GM12878 (cell line): Measurements from ENCODE around the gene UMAD1. TPM values are rescaled to one million over a fixed set of nuclear protein-coding genes. Genes with fewer than 3 reads are reported as not detected.

ENCODE experiments used
- ATAC-seq: fragments of 200-7000 bp; cut with Tn5 transposase; 3 replicates; pipeline ENCODE4 v1.9.1; 2020; ENCODE audit warnings: mild to moderate bottlenecking, moderate library complexity
- BruUV-seq: library from RNA; stranded (reverse); fragments of 400-500 nt; replicated peaks from 2 replicates; lab custom pipeline; 2021; lab: Mats Ljungman, UMichigan
- CTCF ChIA-PET: fragments of 300-600 bp; sonication (Branson Sonifier 250); formaldehyde crosslinking; extraction: SDS; loops from one replicate; lab custom pipeline; 2021; ENCODE audit warnings: inconsistent platforms; lab: Yijun Ruan, JAX
- POLR2A ChIA-PET: fragments of 350-600 bp; formaldehyde crosslinking; extraction: SDS; loops from one replicate; lab custom pipeline; 2021; ENCODE audit warnings: inconsistent platforms; lab: Charles Lee
- RAD21 ChIA-PET: fragments of 300-600 bp; sonication (Branson Sonifier 250); formaldehyde crosslinking; loops from one replicate; lab custom pipeline; 2023; ENCODE audit warnings: antibody characterized with exemption; ENCODE audit not compliant: unreplicated experiment; lab: Charles Lee
- SMC1A ChIA-PET: fragments of 300-600 bp; sonication (Branson Sonifier 250); formaldehyde crosslinking; loops from one replicate; lab custom pipeline; 2023; ENCODE audit not compliant: unreplicated experiment, uncharacterized antibody; lab: Charles Lee
- DNase-seq: peaks from one replicate; pipeline ENCODE4 v3.0.0-alpha.2; 2011; ENCODE audit warnings: low read depth, low spot score
- FAIRE-seq: peaks from 3 replicates; lab custom pipeline; 2011; peaks lifted over from hg19 to GRCh38; lab: Jason Lieb, UNC
- H2AFZ ChIP-seq: 2 replicates; pipeline ENCODE4 v1.6.0; 2011; ENCODE audit warnings: low read depth, low read length, control low read depth; ENCODE audit not compliant: control insufficient read depth
- H3K27ac ChIP-seq: 2 replicates; pipeline ENCODE4 v1.5.1; 2011; ENCODE audit warnings: control low read depth; ENCODE audit not compliant: control insufficient read depth, insufficient read depth
- H3K27me3 ChIP-seq, 2 experiments: replicated peaks in 1 of 2; 2 replicates each; pipeline versions ENCODE4 v1.6.0 to v1.6.1; 2011; ENCODE audit warnings: low read length in 1 of 2; ENCODE audit not compliant: control insufficient read depth in 2 of 2, insufficient read depth in 2 of 2
- H3K36me3 ChIP-seq, 2 experiments: 2 replicates each; pipeline ENCODE4 v1.5.1; 2011; ENCODE audit warnings: low read length in 1 of 2; ENCODE audit not compliant: control insufficient read depth in 2 of 2, insufficient read depth in 2 of 2
- H3K4me1 ChIP-seq: 2 replicates; pipeline ENCODE4 v1.6.1; 2011; ENCODE audit warnings: mild to moderate bottlenecking, low read length, moderate library complexity, mixed read lengths; ENCODE audit not compliant: control insufficient read depth, insufficient read depth
- H3K4me2 ChIP-seq: 2 replicates; pipeline ENCODE4 v1.6.0; 2011; ENCODE audit warnings: control low read depth; ENCODE audit not compliant: control insufficient read depth, insufficient read depth
- H3K4me3 ChIP-seq: fragments of 200-600 bp; sonication (generic); 2 replicates; pipeline ENCODE4 v1.5.1; 2016
- H3K79me2 ChIP-seq: 2 replicates; pipeline ENCODE4 v1.6.0; 2011; ENCODE audit warnings: low read length; ENCODE audit not compliant: control insufficient read depth, insufficient read depth
- H3K9ac ChIP-seq: 2 replicates; pipeline ENCODE4 v1.8.0; 2011; ENCODE audit warnings: low read length, control low read depth, mixed read lengths; ENCODE audit not compliant: control insufficient read depth, insufficient read depth
- H3K9me3 ChIP-seq: replicated peaks from 3 replicates; pipeline ENCODE4 v1.5.1; 2011; ENCODE audit warnings: mild to moderate bottlenecking, low read length; ENCODE audit not compliant: control insufficient read depth, insufficient read depth
- H4K20me1 ChIP-seq: 2 replicates; pipeline ENCODE4 v1.6.0; 2011; ENCODE audit not compliant: control insufficient read depth, insufficient read depth
- CBFB ChIP-seq: IDR thresholded peaks from 2 replicates; pipeline ENCODE4 v1.6.1; 2016; ENCODE audit warnings: antibody characterized with exemption, low read depth
- CBX3 ChIP-seq: fragments of 200-600 bp; sonication (generic); IDR thresholded peaks from 2 replicates; pipeline ENCODE4 v1.6.1; 2016; ENCODE audit warnings: low read depth, borderline replicate concordance
- ESRRA ChIP-seq: IDR thresholded peaks from 2 replicates; pipeline ENCODE4 v1.6.1; 2012; ENCODE audit warnings: mild to moderate bottlenecking, low read length, improper control_type of control experiment
- HDGF ChIP-seq: fragments of 450-650 bp; IDR thresholded peaks from 2 replicates; pipeline ENCODE4 v1.6.1; 2016; ENCODE audit warnings: antibody characterized with exemption
- JUNB ChIP-seq: IDR thresholded peaks from 2 replicates; pipeline ENCODE4 v1.6.1; 2016; ENCODE audit warnings: antibody characterized with exemption, mild to moderate bottlenecking
- KDM1A ChIP-seq: fragments of 200-600 bp; sonication (generic); IDR thresholded peaks from 2 replicates; pipeline ENCODE4 v1.6.1; 2016; ENCODE audit warnings: borderline replicate concordance
- MYC ChIP-seq: IDR thresholded peaks from 2 replicates; pipeline ENCODE4 v1.6.1; 2011; ENCODE audit warnings: mild to moderate bottlenecking, low read length, moderate library complexity, inconsistent platforms; ENCODE audit not compliant: insufficient read depth, insufficient replicate concordance, insufficient read length, severe bottlenecking
- NR2C1 ChIP-seq: fragments of 450-650 bp; IDR thresholded peaks from 2 replicates; pipeline ENCODE4 v1.6.1; 2017; ENCODE audit warnings: antibody characterized with exemption, mild to moderate bottlenecking, moderate library complexity
- NR2C2 ChIP-seq: IDR thresholded peaks from 2 replicates; pipeline ENCODE4 v1.6.1; 2011; ENCODE audit warnings: borderline replicate concordance, low read depth; ENCODE audit not compliant: control insufficient read depth, insufficient read length
- RELA ChIP-seq: fragments of 450-650 bp; IDR thresholded peaks from 2 replicates; pipeline ENCODE4 v1.8.0; 2014; ENCODE audit warnings: borderline replicate concordance; ENCODE audit not compliant: partially characterized antibody
- REST ChIP-seq: IDR thresholded peaks from 2 replicates; pipeline ENCODE4 v1.6.1; 2012; ENCODE audit warnings: mild to moderate bottlenecking, low read depth, low read length
- SMAD1 ChIP-seq: fragments of 450-650 bp; IDR thresholded peaks from 2 replicates; pipeline ENCODE4 v1.6.1; 2018; ENCODE audit warnings: mild to moderate bottlenecking, low read depth; ENCODE audit not compliant: partially characterized antibody
- SP1 ChIP-seq: IDR thresholded peaks from one replicate; pipeline ENCODE4 v1.6.1; 2011; ENCODE audit warnings: low read depth, low read length
- SREBF2 ChIP-seq: IDR thresholded peaks from 2 replicates; pipeline ENCODE4 v1.6.1; 2012; ENCODE audit warnings: mild to moderate bottlenecking, low read length
- ZNF24 ChIP-seq: fragments of 450-650 bp; IDR thresholded peaks from 2 replicates; pipeline ENCODE4 v1.6.1; 2017; ENCODE audit warnings: antibody characterized with exemption, mild to moderate bottlenecking
- WGBS: methylation state at CpG from one replicate; pipeline ENCODE4 v1.1.6; 2016; ENCODE audit warnings: low lambda C conversion rate; ENCODE audit not compliant: insufficient replicate concordance, insufficient coverage; ENCODE audit errors: missing lambda C conversion rate; 5-methylcytosine and 5-hydroxymethylcytosine counted together
- in situ Hi-C: fragments of 300-500 bp; cut with MboI; formaldehyde crosslinking; loops from 9 replicates; pipeline ENCODE4 v1.14.3; 2018; ENCODE audit warnings: mixed read lengths
- intact Hi-C: fragments of 100-400 bp; cut with micrococcal nuclease; formaldehyde crosslinking; loops from one replicate; pipeline ENCODE4 v1.14.2; 2022; ENCODE audit not compliant: unreplicated experiment
- polyA plus RNA-seq, 11 experiments: library from polyadenylated mRNA; depleted of rRNA in 4 of 11; unstranded in 6 of 11; stranded (reverse) in 5 of 11; fragments of >200 nt; fragmentation: Nextera tagmentation in 4 of 11; fragmentation: Illumina TruSeq in 1 of 11; extraction: Ambion mirVana in 4 of 11; extraction: Trizol in 1 of 11; gene quantifications; 1 replicate in 1 of 11; 2 replicates in 10 of 11; pipeline versions ENCODE4 v1.2.1 to v1.2.3, GENCODE V29; 2011 to 2016; ENCODE audit warnings: inconsistent platforms in 2 of 11, missing spikeins in 2 of 11, low read depth in 1 of 11
- total RNA-seq, 4 experiments: library from RNA; depleted of rRNA in 3 of 4; stranded (reverse); fragments of >200 nt in 3 of 4; fragmentation: Illumina TruSeq in 1 of 4; extraction: Trizol in 1 of 4; gene quantifications; 2 replicates each; pipeline versions ENCODE4 v1.2.1 to v1.2.3, GENCODE V29; 2013 to 2021

The UMAD1 gene
- total and polyA plus RNA-seq, 10 of the 15 experiments (the other 5 are each of a cell fraction or from before 2014, with no cell fraction given) = 6.0 to 28.6 (median 9.3) TPM

GRCh38 chr7:7705318-7705717 is 64.8 kb downstream of the UMAD1 start:
- ChIA-PET CTCF (no interaction called here), RAD21 (interaction anchor here (1.0 kb wide), 1 partner anchor 23 kb away, joined by 3 read pairs; no protein-coding TSS in a partner anchor)
- intact Hi-C loops = no loop called here

GRCh38 chr7:7706101-7706511 is 65.6 kb downstream of the UMAD1 start:
- Histone ChIP-seq H3K4me3 (no peak overlapping the region), H3K9ac (no peak overlapping the region), H3K9me3 (no peaks in the 10 kb centered on the region; the same call in 2 of the 3 replicates), H3K79me2 (no peaks in the 10 kb centered on the region), H3K4me2 (peak overlapping the region; percentile 78), H2AFZ (no peak overlapping the region), H3K27ac (peak overlapping the region; percentile 41), H3K36me3 (no peaks in the 10 kb centered on the region), H3K4me1 (peaks cover 18% of the 10 kb centered on the region; the same call in 1 of the 2 replicates), H3K27me3 (no peaks in the 10 kb centered on the region), H4K20me1 (no peaks in the 10 kb centered on the region)
- peak; percentile 84 for ATAC-seq
- ChIA-PET SMC1A (interaction anchor here (3.0 to 5.6 kb wide), 2 partner anchors 13 to 25 kb away, joined by 15 to 49 read pairs; partner anchors contain the start of gene RPA3), POLR2A (no interaction called here), CTCF (no interaction called here), RAD21 (no interaction called here)
- WGBS = 0% methylated on average over 1 of the region's 1 CpG
- in situ Hi-C loops = no loop called here
- FAIRE-seq = peak; percentile 18
- BruUV-seq = no TSS peak
- intact Hi-C loops = loop anchor here (2.0 kb wide), 1 partner anchor 113 kb away; no protein-coding TSS in a partner anchor
- DNase-seq = peak; percentile 60
- TF ChIP-seq ESRRA (no peak), JUNB (peak; percentile 93), HDGF (no peak), MYC (no peak), SMAD1 (peak; percentile 24), SREBF2 (no peak), SP1 (no peak), REST (no peak), CBX3 (no peak)

More at GRCh38 chr7:7705318-7705717, 64.8 kb downstream of the UMAD1 start:
- no TSS peak for BruUV-seq
- Histone ChIP-seq H3K27ac (no peak overlapping the region), H3K4me3 (no peak overlapping the region), H3K9me3 (no peaks in the 10 kb centered on the region; the same call in 2 of the 3 replicates), H3K4me1 (peaks cover 18% of the 10 kb centered on the region; the same call in 1 of the 2 replicates), H3K27me3 (no peaks in the 10 kb centered on the region), H3K79me2 (no peaks in the 10 kb centered on the region), H3K9ac (no peak overlapping the region), H2AFZ (no peak overlapping the region), H4K20me1 (no peaks in the 10 kb centered on the region), H3K36me3 (no peaks in the 10 kb centered on the region), H3K4me2 (no peak overlapping the region; the same call in 1 of the 2 replicates)
- ChIA-PET POLR2A (interaction anchor here (1.5 to 2.9 kb wide), 2 partner anchors 8 to 14 kb away, joined by 4 to 14 read pairs; no protein-coding TSS in a partner anchor), SMC1A (interaction anchor here (1.0 kb wide), 1 partner anchor 23 kb away, joined by 3 read pairs; no protein-coding TSS in a partner anchor)
- WGBS = 74% methylated on average over 2 of the region's 2 CpGs
- ATAC-seq = no peak
- in situ Hi-C loops = no loop called here
- TF ChIP-seq ZNF24 (no peak), KDM1A (no peak), NR2C2 (no peak), CBFB (no peak), NR2C1 (no peak), RELA (no peak)
- no peak for FAIRE-seq
- DNase-seq = no peak
